Esophagus squamous epithelium (tissue), 5 donors: ENCODE data around the gene MVB12B. TPM values are rescaled to one million over a fixed set of nuclear protein-coding genes. Genes with fewer than 3 reads are reported as not detected.

Source experiments
- DNase-seq: peaks from one replicate; lab custom pipeline; 2025; lab: John Stamatoyannopoulos, UW
- H3K27ac ChIP-seq, 4 donors: fragments of 200-600 bp; sonication (generic); one replicate each; pipeline ENCODE4 v1.5.1; 2016 to 2019; ENCODE audit warnings: mild to moderate bottlenecking in 1 of 4
- H3K27me3 ChIP-seq, 4 donors: fragments of 200-600 bp; sonication (generic); 1 replicate in 3 of 4; 2 replicates in 1 of 4; pipeline versions ENCODE4 v1.5.1 to v1.6.0; 2017 to 2021; ENCODE audit warnings: antibody characterized with exemption in 1 of 4
- H3K36me3 ChIP-seq, 3 donors: fragments of 200-600 bp; sonication (generic); one replicate each; pipeline ENCODE4 v1.5.1; 2016 to 2019
- H3K4me1 ChIP-seq, 3 donors: fragments of 200-600 bp; sonication (generic); one replicate each; pipeline ENCODE4 v1.5.1; 2017 to 2019
- H3K4me3 ChIP-seq, 4 donors: fragments of 200-600 bp; sonication (generic); 1 replicate in 3 of 4; 2 replicates in 1 of 4; pipeline ENCODE4 v1.5.1; 2016 to 2019; ENCODE audit warnings: mild to moderate bottlenecking in 2 of 4, moderate library complexity in 1 of 4
- H3K9me3 ChIP-seq, 3 donors: fragments of 200-600 bp; sonication (generic); one replicate each; pipeline ENCODE4 v1.5.1; 2016 to 2019
- POLR2A ChIP-seq, 4 donors: fragments of 450-650 bp; IDR thresholded peaks; one replicate each; pipeline ENCODE4 v1.6.1; 2017; ENCODE audit warnings: antibody characterized with exemption in 4 of 4, mild to moderate bottlenecking in 4 of 4, moderate library complexity in 3 of 4
- WGBS, 2 donors: methylation state at CpG; one replicate each; pipeline ENCODE4 v1.1.5; 2018; 5-methylcytosine and 5-hydroxymethylcytosine counted together
- intact Hi-C: fragments of 100-400 bp; cut with DNase I; formaldehyde crosslinking; loops from one replicate; pipeline ENCODE4 v1.15.0; 2022
- total RNA-seq, 4 donors: library from RNA; depleted of rRNA; stranded (reverse); fragments of >200 nt; gene quantifications; one replicate each; pipeline ENCODE4 v1.1.0, GENCODE V29; 2016
- TF ChIP-seq, protein P1 (sequence below), 6 experiments: fragments of 450-650 bp in 4 of 6; fragments of 200-600 bp in 2 of 6; sonication (generic) in 2 of 6; IDR thresholded peaks; one replicate each; pipeline ENCODE4 v1.5.1; 2016 to 2019; ENCODE audit warnings: antibody characterized with exemption in 6 of 6, mild to moderate bottlenecking in 4 of 6, moderate library complexity in 4 of 6
- donor health status: DM: yes; HTN: yes; CAD: no.

Gene MVB12B
- total RNA-seq, 4 donors from 2014 or later, result 3.2 to 13.2 (median 5.3) TPM

DNA sequence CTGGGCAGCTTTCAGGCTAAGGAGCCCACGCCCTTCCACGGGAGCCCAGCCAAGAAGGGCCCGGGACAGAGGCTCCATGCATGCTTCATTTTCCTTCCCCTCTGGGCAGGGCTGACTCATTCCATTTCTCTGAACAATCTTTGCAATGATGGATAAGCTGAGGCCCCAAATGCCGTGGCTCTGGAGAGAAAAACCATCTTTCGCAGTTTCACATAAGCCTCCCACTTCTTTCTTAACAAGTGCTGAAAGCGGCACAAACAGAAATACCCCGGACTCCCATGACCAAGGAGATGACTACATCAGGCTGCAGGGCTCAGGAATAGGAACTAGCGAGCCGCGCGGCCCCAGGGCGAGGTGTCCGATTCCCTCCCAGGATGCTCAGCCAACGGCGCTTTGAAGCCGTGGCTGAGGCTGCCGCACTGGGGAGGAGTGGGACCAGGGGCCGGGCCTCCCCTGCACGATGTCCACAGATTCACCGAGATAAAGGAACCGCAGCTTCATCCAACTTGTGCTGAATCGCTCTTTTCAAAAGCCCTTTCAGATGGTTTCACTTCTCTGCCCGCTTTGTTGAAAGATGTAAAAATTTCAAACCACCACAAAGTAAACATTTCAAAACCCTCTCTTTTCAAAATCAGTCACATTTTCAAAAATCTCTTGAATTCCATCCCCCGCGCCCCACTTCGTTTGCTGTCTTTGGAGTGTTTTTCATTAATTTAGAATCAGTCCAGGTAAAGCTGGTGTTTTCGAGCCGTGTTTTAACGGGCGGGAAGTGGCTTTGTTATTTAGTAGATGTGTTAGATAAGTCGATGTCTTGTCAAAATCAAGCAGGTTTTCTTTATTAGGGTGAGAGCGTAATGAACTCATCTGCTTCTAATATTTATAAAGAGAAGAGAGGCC lies 190.6 kb downstream of the MVB12B start:
- Histone ChIP-seq H3K27me3 (peaks cover 0 to 96% (median 22%) of the 10 kb centered on the region in 4 donors), H3K27ac (peak overlapping the region; percentile 45 to 89 (median 84)), H3K4me1 (peaks cover 23 to 64% (median 25%) of the 10 kb centered on the region in 3 donors), H3K4me3 (peak overlapping the region; percentile 2 to 64 (median 38)), H3K9me3 (no peaks in the 10 kb centered on the region), H3K36me3 (no peaks in the 10 kb centered on the region)
- no peak for DNase-seq
- TF ChIP-seq, protein P1, sequence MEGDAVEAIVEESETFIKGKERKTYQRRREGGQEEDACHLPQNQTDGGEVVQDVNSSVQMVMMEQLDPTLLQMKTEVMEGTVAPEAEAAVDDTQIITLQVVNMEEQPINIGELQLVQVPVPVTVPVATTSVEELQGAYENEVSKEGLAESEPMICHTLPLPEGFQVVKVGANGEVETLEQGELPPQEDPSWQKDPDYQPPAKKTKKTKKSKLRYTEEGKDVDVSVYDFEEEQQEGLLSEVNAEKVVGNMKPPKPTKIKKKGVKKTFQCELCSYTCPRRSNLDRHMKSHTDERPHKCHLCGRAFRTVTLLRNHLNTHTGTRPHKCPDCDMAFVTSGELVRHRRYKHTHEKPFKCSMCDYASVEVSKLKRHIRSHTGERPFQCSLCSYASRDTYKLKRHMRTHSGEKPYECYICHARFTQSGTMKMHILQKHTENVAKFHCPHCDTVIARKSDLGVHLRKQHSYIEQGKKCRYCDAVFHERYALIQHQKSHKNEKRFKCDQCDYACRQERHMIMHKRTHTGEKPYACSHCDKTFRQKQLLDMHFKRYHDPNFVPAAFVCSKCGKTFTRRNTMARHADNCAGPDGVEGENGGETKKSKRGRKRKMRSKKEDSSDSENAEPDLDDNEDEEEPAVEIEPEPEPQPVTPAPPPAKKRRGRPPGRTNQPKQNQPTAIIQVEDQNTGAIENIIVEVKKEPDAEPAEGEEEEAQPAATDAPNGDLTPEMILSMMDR (IDR thresholded peaks at IDR 0.05), result no peak
- TF ChIP-seq POLR2A (IDR thresholded peaks at IDR 0.05), result peak in 1 of 4 donors; percentile 53
- intact Hi-C loops, result no loop called here
- WGBS, 2 donors, result 5 to 7% methylated on average over 19 to 25 of the region's 32 CpGs

DNA sequence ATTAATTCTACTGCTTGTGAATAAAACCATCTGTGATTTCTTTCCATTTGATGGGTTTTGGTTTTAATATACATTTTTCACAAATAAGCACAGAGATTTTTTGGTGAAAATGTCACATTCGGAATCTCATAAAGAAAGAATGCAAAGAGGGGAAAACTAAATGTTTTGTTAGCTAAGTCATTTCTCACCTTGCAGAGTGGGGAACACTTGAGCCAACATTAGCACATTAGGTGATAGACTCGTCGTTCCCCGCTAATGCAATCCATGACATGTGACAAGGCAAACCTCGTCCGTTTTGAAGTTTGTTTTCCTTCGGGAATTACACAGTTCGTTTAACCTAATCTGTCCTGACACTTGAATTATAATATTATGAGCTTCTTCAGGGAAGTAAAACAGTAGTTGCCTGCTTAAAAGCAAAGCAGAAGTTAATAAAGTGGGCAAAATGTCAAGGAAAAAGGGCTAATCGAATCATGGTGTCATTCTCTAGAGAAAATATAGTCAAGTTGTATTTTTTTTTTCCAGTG lies 191.3 kb downstream of the MVB12B start:
- Histone ChIP-seq H3K27ac (peak overlapping the region in 3 of 4 donors; percentile 82 to 89 (median 86)), H3K4me1 (peaks cover 23 to 71% (median 25%) of the 10 kb centered on the region in 3 donors), H3K36me3 (no peaks in the 10 kb centered on the region), H3K9me3 (no peaks in the 10 kb centered on the region), H3K27me3 (peaks cover 0 to 99% (median 22%) of the 10 kb centered on the region in 4 donors), H3K4me3 (peak overlapping the region in 3 of 4 donors; percentile 34 to 64 (median 41))
- intact Hi-C loops, result no loop called here
- 11 to 12% methylated on average over 9 of the region's 9 CpGs for WGBS, 2 donors
- no peak for DNase-seq
- no peak for TF ChIP-seq POLR2A (IDR thresholded peaks at IDR 0.05)
- TF ChIP-seq, protein P1 (IDR thresholded peaks at IDR 0.05), result no peak

DNA sequence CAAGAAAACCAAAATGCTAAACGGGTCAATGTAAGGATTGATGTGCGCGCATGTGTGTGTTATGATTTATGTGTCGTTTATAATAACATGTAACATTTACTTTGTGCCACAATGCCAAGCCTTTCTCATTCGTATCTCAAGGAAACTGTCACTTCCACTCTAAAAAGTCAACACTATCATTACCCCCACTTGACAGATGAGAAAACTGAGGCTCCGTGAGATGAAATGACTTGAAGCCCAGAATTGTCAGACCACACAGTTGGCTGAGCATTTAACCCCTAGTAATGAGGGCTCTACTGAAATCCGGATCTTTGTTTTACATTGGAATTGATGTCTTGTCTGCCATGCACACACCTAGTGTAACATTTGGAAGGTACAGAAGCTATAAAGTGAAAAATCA lies 192.1 kb downstream of the MVB12B start:
- H3K27me3 ChIP-seq, result peaks cover 0 to 99% (median 22%) of the 10 kb centered on the region in 4 donors
- H3K4me1 ChIP-seq, result peaks cover 19 to 72% (median 23%) of the 10 kb centered on the region in 3 donors
- no peak overlapping the region for H3K4me3 ChIP-seq
- no peak overlapping the region for H3K27ac ChIP-seq
- no peak for TF ChIP-seq POLR2A (IDR thresholded peaks at IDR 0.05)
- TF ChIP-seq, protein P1 (IDR thresholded peaks at IDR 0.05), result no peak
- WGBS, 2 donors, result 69 to 82% methylated on average over 7 of the region's 7 CpGs
- no peaks in the 10 kb centered on the region for H3K36me3 ChIP-seq
- no peaks in the 10 kb centered on the region for H3K9me3 ChIP-seq
- intact Hi-C loops, result no loop called here
- no peak for DNase-seq

DNA sequence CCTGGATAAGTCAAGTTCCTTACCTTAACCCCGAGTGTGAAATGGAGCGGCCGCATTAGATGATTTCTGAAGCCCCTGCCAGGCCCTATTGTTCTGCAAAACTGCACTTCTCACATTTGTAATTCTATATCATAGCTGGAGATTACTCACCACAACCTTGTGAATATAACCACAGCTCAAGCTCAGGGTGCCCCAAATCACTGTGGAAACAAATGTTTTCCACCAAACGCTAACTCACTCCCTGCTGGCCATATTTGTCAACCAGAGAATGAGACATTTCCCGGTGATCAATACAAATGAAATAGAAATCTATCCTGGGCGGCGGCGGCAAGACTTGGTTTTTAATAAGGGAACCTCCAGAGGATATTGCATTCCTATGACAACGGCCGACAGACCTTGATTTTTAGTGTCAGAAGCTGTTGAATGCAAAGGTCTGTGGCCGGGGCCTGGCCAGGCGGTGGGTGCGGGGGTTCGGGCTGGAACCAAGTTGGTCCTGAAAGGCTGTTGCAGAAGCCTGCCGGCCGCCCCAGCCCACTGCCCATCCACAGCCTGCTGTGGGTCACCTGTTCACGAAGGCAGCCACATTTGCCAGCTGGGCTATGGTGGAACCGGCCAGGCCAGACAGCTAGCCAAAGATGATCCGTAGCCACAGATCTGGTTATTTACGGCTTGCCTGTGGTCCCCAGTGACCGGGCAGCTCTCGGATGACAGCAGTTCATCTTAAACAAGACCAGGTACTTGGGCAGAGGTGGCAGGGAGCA lies 193.2 kb downstream of the MVB12B start:
- H3K36me3 ChIP-seq, result no peaks in the 10 kb centered on the region
- peaks cover 0 to 99% (median 16%) of the 10 kb centered on the region in 4 donors for H3K27me3 ChIP-seq

More for the DNA sequence above, 193.2 kb downstream of the MVB12B start:
- Histone ChIP-seq H3K4me3 (no peak overlapping the region), H3K27ac (no peak overlapping the region), H3K4me1 (peaks cover 8 to 71% (median 20%) of the 10 kb centered on the region in 3 donors), H3K9me3 (no peaks in the 10 kb centered on the region)
- 90 to 91% methylated on average over 14 of the region's 22 CpGs for WGBS, 2 donors
- intact Hi-C loops, result no loop called here
- TF ChIP-seq, protein P1 (IDR thresholded peaks at IDR 0.05), result no peak
- no peak for TF ChIP-seq POLR2A (IDR thresholded peaks at IDR 0.05)
- DNase-seq, result no peak
